ENCODE data around the gene DPH2.

- no peak for TF ChIP-seq TAF1 (IDR thresholded peaks at IDR 0.05; ENCODE audit: borderline replicate concordance, insufficient read depth, low read length)
- no peak for TF ChIP-seq FOXP2 (optimal IDR thresholded peaks at IDR 0.05; ENCODE audit: borderline replicate concordance, extremely low read depth, extremely low read length, insufficient read depth)
Observed at GRCh38 chr1:44019466-44019948, 49.7 kb downstream of the DPH2 start.

Measured in PFSK-1 (cell line).